C4-2B (cell line): ENCODE data around the gene CDK14.

Experiments
- ZFX ChIP-seq: fragments of 450-650 bp; IDR thresholded peaks from 2 replicates; pipeline ENCODE4 v1.6.1; 2017
- TF ChIP-seq, protein P1 (sequence below): fragments of 450-650 bp; conservative IDR thresholded peaks from 2 replicates; pipeline ENCODE4 v1.5.1; 2017; ENCODE audit warnings: mild to moderate bottlenecking

DNA sequence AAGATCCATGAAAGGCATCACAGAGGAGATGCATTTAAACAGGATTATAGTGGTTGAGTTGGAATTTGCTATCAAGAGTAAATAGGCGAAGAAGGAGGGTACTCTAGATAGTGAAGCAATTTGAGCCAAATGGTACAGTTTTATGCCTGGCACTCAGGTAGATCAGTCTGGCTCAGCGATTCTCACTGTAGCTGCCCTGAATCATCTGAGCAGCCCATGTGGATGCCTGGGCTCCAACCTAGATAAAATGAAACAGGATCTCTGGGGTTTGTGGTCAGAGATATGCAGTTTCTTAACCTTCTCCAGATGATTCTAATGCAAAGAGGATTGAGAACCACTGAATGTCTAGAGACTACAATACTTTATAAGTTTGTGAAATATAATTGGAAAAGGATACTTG is 386.1 kb downstream of the CDK14 start:
- TF ChIP-seq, protein P1, sequence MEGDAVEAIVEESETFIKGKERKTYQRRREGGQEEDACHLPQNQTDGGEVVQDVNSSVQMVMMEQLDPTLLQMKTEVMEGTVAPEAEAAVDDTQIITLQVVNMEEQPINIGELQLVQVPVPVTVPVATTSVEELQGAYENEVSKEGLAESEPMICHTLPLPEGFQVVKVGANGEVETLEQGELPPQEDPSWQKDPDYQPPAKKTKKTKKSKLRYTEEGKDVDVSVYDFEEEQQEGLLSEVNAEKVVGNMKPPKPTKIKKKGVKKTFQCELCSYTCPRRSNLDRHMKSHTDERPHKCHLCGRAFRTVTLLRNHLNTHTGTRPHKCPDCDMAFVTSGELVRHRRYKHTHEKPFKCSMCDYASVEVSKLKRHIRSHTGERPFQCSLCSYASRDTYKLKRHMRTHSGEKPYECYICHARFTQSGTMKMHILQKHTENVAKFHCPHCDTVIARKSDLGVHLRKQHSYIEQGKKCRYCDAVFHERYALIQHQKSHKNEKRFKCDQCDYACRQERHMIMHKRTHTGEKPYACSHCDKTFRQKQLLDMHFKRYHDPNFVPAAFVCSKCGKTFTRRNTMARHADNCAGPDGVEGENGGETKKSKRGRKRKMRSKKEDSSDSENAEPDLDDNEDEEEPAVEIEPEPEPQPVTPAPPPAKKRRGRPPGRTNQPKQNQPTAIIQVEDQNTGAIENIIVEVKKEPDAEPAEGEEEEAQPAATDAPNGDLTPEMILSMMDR: no peak
- TF ChIP-seq ZFX: no peak
